IMR-90 (cell line): ENCODE data around the gene ROBO2.

ENCODE experiments used
- BHLHE40 ChIP-seq: fragments of 150-350 bp; IDR thresholded peaks from 2 replicates; pipeline ENCODE4 v1.6.1; 2016; ENCODE audit warnings: mild to moderate bottlenecking, low read depth, low read length
- CEBPB ChIP-seq: IDR thresholded peaks from 2 replicates; pipeline ENCODE4 v1.6.1; 2012; ENCODE audit warnings: low read depth, low read length, improper control_type of control experiment
- CTCF ChIP-seq: conservative IDR thresholded peaks from 2 replicates; pipeline ENCODE4 v1.5.1; 2012; ENCODE audit warnings: mild to moderate bottlenecking, low read depth, low read length, improper control_type of control experiment
- FOS ChIP-seq: fragments of 150-350 bp; IDR thresholded peaks from 2 replicates; pipeline ENCODE4 v1.6.1; 2016; ENCODE audit warnings: low read depth, low read length
- MAZ ChIP-seq: IDR thresholded peaks from 2 replicates; pipeline ENCODE4 v1.6.1; 2012; ENCODE audit warnings: low read depth, mild to moderate bottlenecking, low read length, improper control_type of control experiment, moderate library complexity, borderline replicate concordance
- NFE2L2 ChIP-seq: fragments of 150-350 bp; IDR thresholded peaks from 2 replicates; pipeline ENCODE4 v1.6.1; 2016; ENCODE audit warnings: low read depth, mild to moderate bottlenecking, low read length
- POLR2A ChIP-seq: IDR thresholded peaks from 2 replicates; pipeline ENCODE4 v1.6.1; 2012; ENCODE audit warnings: mild to moderate bottlenecking, low read depth, low read length
- RAD21 ChIP-seq: IDR thresholded peaks from 2 replicates; pipeline ENCODE4 v1.6.1; 2012; ENCODE audit warnings: low read length, improper control_type of control experiment
- RCOR1 ChIP-seq: IDR thresholded peaks from 2 replicates; pipeline ENCODE4 v1.6.1; 2012; ENCODE audit warnings: mild to moderate bottlenecking, low read length, improper control_type of control experiment; ENCODE audit not compliant: insufficient replicate concordance
- RFX5 ChIP-seq: IDR thresholded peaks from 2 replicates; pipeline ENCODE4 v1.8.0; 2012; ENCODE audit warnings: low read depth, mild to moderate bottlenecking, low read length, moderate library complexity
- USF2 ChIP-seq: fragments of 150-350 bp; IDR thresholded peaks from 2 replicates; pipeline ENCODE4 v1.6.1; 2017; ENCODE audit warnings: mild to moderate bottlenecking, antibody characterized with exemption, low read length, low read depth

GRCh38 chr3:77141423-77141822 lies 101.5 kb downstream of the ROBO2 start:
- TF ChIP-seq CTCF = no peak
- TF ChIP-seq POLR2A = no peak
- TF ChIP-seq RAD21 = no peak
- TF ChIP-seq FOS = no peak
- no peak for TF ChIP-seq CEBPB
- TF ChIP-seq BHLHE40 = no peak
- TF ChIP-seq USF2 = no peak
- no peak for TF ChIP-seq RFX5
- TF ChIP-seq NFE2L2 = no peak
- no peak for TF ChIP-seq RCOR1
- no peak for TF ChIP-seq MAZ
